K562 (cell line): Measurements from ENCODE around the gene GRWD1. TPM values are rescaled to one million over a fixed set of nuclear protein-coding genes. Genes with fewer than 3 reads are reported as not detected.

Source experiments
- BCLAF1 ChIP-seq, 2 experiments: fragments of 450-650 bp in 1 of 2; IDR thresholded peaks; 2 replicates each; pipeline ENCODE4 v1.6.1; 2011 to 2017; ENCODE audit warnings: low read depth in 2 of 2, antibody characterized with exemption in 1 of 2, borderline replicate concordance in 1 of 2, low read length in 1 of 2, mild to moderate bottlenecking in 1 of 2, mixed read lengths in 1 of 2; ENCODE audit not compliant: control insufficient read depth in 1 of 2
- FOSL1 ChIP-seq: fragments of 200-800 bp; sonication (Bioruptor generic); conservative IDR thresholded peaks from 2 replicates; pipeline ENCODE4 v1.6.1; 2016; ENCODE audit warnings: missing genetic modification characterization, missing compliant biosample characterization
- FOXO4 ChIP-seq: fragments of 450-650 bp; formaldehyde crosslinking; IDR thresholded peaks from 2 replicates; pipeline ENCODE4 v1.4.0; 2020; ENCODE audit warnings: mild to moderate bottlenecking, moderate library complexity
- GABPA ChIP-seq: fragments of 200-800 bp; sonication (Bioruptor generic); conservative IDR thresholded peaks from 2 replicates; pipeline ENCODE4 v1.6.1; 2016; ENCODE audit warnings: low read depth, missing genetic modification characterization, missing compliant biosample characterization
- MAFK ChIP-seq: IDR thresholded peaks from 2 replicates; pipeline ENCODE4 v1.6.1; 2011; ENCODE audit warnings: low read length, improper control_type of control experiment
- MTA3 ChIP-seq: fragments of 450-650 bp; formaldehyde crosslinking; IDR thresholded peaks from 2 replicates; pipeline ENCODE4 v1.6.1; 2017; ENCODE audit warnings: mild to moderate bottlenecking, borderline replicate concordance
- MXD1 ChIP-seq: fragments of 250-450 bp; sonication (Bioruptor Pico); IDR thresholded peaks from 2 replicates; pipeline ENCODE4 v1.8.0; 2021; ENCODE audit warnings: borderline replicate concordance, mild to moderate bottlenecking, moderate library complexity; ENCODE audit not compliant: poor library complexity, severe bottlenecking
- NUFIP1 ChIP-seq: fragments of 450-650 bp; IDR thresholded peaks from 2 replicates; pipeline ENCODE4 v1.6.1; 2018; ENCODE audit not compliant: partially characterized antibody
- RBM39 ChIP-seq: fragments of 200-400 bp; formaldehyde crosslinking; optimal IDR thresholded peaks from 2 replicates; pipeline ENCODE3; 2018; ENCODE audit warnings: low read depth, low read length
- SREBF2 ChIP-seq: sonication (generic); formaldehyde crosslinking; IDR thresholded peaks from 2 replicates; pipeline ENCODE4 v1.4.0; 2020; ENCODE audit warnings: mild to moderate bottlenecking, missing genetic modification reagents
- TCF7 ChIP-seq: sonication (generic); IDR thresholded peaks from 2 replicates; pipeline ENCODE4 v1.6.1; 2016; ENCODE audit warnings: antibody characterized with exemption, borderline replicate concordance
- XRCC4 ChIP-seq: IDR thresholded peaks from one replicate; pipeline ENCODE4 v1.6.1; 2011; ENCODE audit not compliant: insufficient read depth, insufficient read length; ENCODE audit errors: extremely low read depth
- ZBTB11 ChIP-seq, 3 experiments: fragments of 200-800 bp in 1 of 3; fragments of 250-450 bp in 1 of 3; fragments of 450-650 bp in 1 of 3; sonication (Bioruptor Pico) in 1 of 3; sonication (Bioruptor generic) in 1 of 3; formaldehyde crosslinking in 1 of 3; IDR thresholded peaks; 2 replicates each; pipeline versions ENCODE4 v1.6.1 to v1.8.0; 2016 to 2022; ENCODE audit warnings: mild to moderate bottlenecking in 2 of 3, missing genetic modification characterization in 2 of 3, missing compliant biosample characterization in 1 of 3, moderate library complexity in 1 of 3
- ZKSCAN8 ChIP-seq: fragments of 200-800 bp; sonication (Bioruptor generic); IDR thresholded peaks from 2 replicates; pipeline ENCODE4 v1.6.1; 2016; ENCODE audit warnings: missing genetic modification characterization, missing compliant biosample characterization
- ZSCAN32 ChIP-seq: fragments of 450-650 bp; formaldehyde crosslinking; IDR thresholded peaks from 2 replicates; pipeline ENCODE4 v1.4.0; 2020; ENCODE audit warnings: mild to moderate bottlenecking, moderate library complexity
- polyA plus RNA-seq, 8 experiments: library from polyadenylated mRNA; depleted of rRNA in 4 of 8; stranded (reverse) in 5 of 8; unstranded in 3 of 8; fragments of >200 nt; fragmentation: Nextera tagmentation in 2 of 8; fragmentation: Illumina TruSeq in 1 of 8; extraction: Ambion mirVana in 2 of 8; extraction: Trizol in 1 of 8; gene quantifications; 2 replicates each; pipeline versions ENCODE4 v1.2.1 to v1.2.3, GENCODE V29; 2011 to 2014; ENCODE audit warnings: inconsistent platforms in 1 of 8, missing spikeins in 1 of 8
- total RNA-seq, 7 experiments: library from RNA; depleted of rRNA in 6 of 7; stranded (reverse); fragments of >200 nt in 6 of 7; fragmentation: Illumina TruSeq in 2 of 7; extraction: Trizol in 2 of 7; gene quantifications; 2 replicates each; pipeline versions ENCODE4 v1.2.1 to v1.2.3, GENCODE V29; 2011 to 2021; ENCODE audit warnings: low replicate concordance in 1 of 7

Gene GRWD1
- total and polyA plus RNA-seq, 9 of the 15 experiments (the other 6 are each of a cell fraction or from before 2014, with no cell fraction given), result 1.5 to 87.2 (median 24.5) TPM

GRCh38 chr19:48424694-48425219 is 21.0 kb upstream of the GRWD1 start (continued):
- TF ChIP-seq ZSCAN32 (CRISPR knock-in tag) (no peak), MTA3 (0 out of 2 replicates have a peak, but pooled peaks have one; percentile 35), BCLAF1 (IDR thresholded peaks at IDR 0.05; ENCODE audit: borderline replicate concordance in 1 of 2, control insufficient read depth in 1 of 2, low read depth in 2 of 2, low read length in 1 of 2) (no peak), FOXO4 (CRISPR knock-in tag) (no peak), NUFIP1 (no peak), FOSL1 (peak; percentile 82), SREBF2 (CRISPR knock-in tag) (no peak), ZKSCAN8 (no peak), XRCC4 (no peak), MAFK (peak; percentile 66), RBM39 (no peak), TCF7 (no peak), ZBTB11 (CRISPR knock-in tag; IDR thresholded peaks at IDR 0.05) (peak in 1 of 3 experiments; percentile 40; a peak in 1 of 6 replicates), MXD1 (CRISPR knock-in tag) (no peak), GABPA (tag) (0 out of 2 replicates have a peak, but pooled peaks have one; percentile 42)
